HTR-8/SVneo (cell line): Measurements from ENCODE around the gene ABCF3.
A peak's percentile ranks its signal among the peaks of the same experiment; 100 is the strongest.

ENCODE experiments used
- DNase-seq: peaks from one replicate; pipeline ENCODE4 v3.0.0; 2011; ENCODE audit warnings: low spot score, mixed read lengths; ENCODE audit not compliant: insufficient read length
- FAIRE-seq: peaks from 2 replicates; lab custom pipeline; 2011; peaks lifted over from hg19 to GRCh38; lab: Jason Lieb, UNC

The ABCF3 gene

GRCh38 chr3:184183679-184184078 lies 2.3 kb upstream of the ABCF3 start:
- DNase-seq = no peak
- FAIRE-seq = no peak

GRCh38 chr3:184184546-184185230 lies 1.3 kb upstream of the ABCF3 start:
- DNase-seq (no peak), FAIRE-seq (no peak)

- FAIRE-seq = peak; percentile 91
- peak; percentile 97 for DNase-seq
Observed at GRCh38 chr3:184185461-184186183, 377 bp upstream of the ABCF3 start.

GRCh38 chr3:184186902-184187207 lies 856 bp downstream of the ABCF3 start:
- FAIRE-seq = no peak
- DNase-seq = no peak

GRCh38 chr3:184188080-184188479 lies 2.1 kb downstream of the ABCF3 start:
- FAIRE-seq (no peak), DNase-seq (no peak)

GRCh38 chr3:184189421-184189820 lies 3.4 kb downstream of the ABCF3 start:
- FAIRE-seq (no peak), DNase-seq (no peak)

- DNase-seq = no peak
Observed at GRCh38 chr3:184192889-184193288, 6.9 kb downstream of the ABCF3 start.

GRCh38 chr3:184193991-184194539 lies 8.1 kb downstream of the ABCF3 start:
- FAIRE-seq (no peak), DNase-seq (no peak)

More at GRCh38 chr3:184192889-184193288, 6.9 kb downstream of the ABCF3 start:
- FAIRE-seq = no peak

- DNase-seq = no peak
Observed at GRCh38 chr3:184196536-184196935, 10.5 kb downstream of the ABCF3 start.

GRCh38 chr3:184198509-184198908 lies 12.5 kb downstream of the ABCF3 start:
- FAIRE-seq = no peak
- no peak for DNase-seq

More at GRCh38 chr3:184196536-184196935, 10.5 kb downstream of the ABCF3 start:
- no peak for FAIRE-seq

GRCh38 chr3:184200825-184201224 lies 14.8 kb downstream of the ABCF3 start:
- no peak for FAIRE-seq

GRCh38 chr3:184203526-184203925 lies 17.5 kb downstream of the ABCF3 start:
- DNase-seq (no peak), FAIRE-seq (no peak)

More at GRCh38 chr3:184200825-184201224, 14.8 kb downstream of the ABCF3 start:
- DNase-seq = no peak

GRCh38 chr3:184209146-184209923 lies 23.3 kb downstream of the ABCF3 start:
- FAIRE-seq = no peak
- DNase-seq = no peak

- no peak for DNase-seq
Observed at GRCh38 chr3:184211297-184211696, 25.3 kb downstream of the ABCF3 start.

GRCh38 chr3:184211718-184212117 lies 25.7 kb downstream of the ABCF3 start:
- no peak for FAIRE-seq

More at GRCh38 chr3:184211297-184211696, 25.3 kb downstream of the ABCF3 start:
- FAIRE-seq = no peak

GRCh38 chr3:184218814-184219213 lies 32.8 kb downstream of the ABCF3 start:
- FAIRE-seq = no peak
- DNase-seq = no peak

More at GRCh38 chr3:184211718-184212117, 25.7 kb downstream of the ABCF3 start:
- no peak for DNase-seq

GRCh38 chr3:184222521-184222920 lies 36.5 kb downstream of the ABCF3 start:
- no peak for DNase-seq

GRCh38 chr3:184223946-184224345 lies 37.9 kb downstream of the ABCF3 start:
- no peak for DNase-seq
- no peak for FAIRE-seq

More at GRCh38 chr3:184222521-184222920, 36.5 kb downstream of the ABCF3 start:
- FAIRE-seq = no peak

- DNase-seq (peak; percentile 67), FAIRE-seq (peak; percentile 16)
Observed at GRCh38 chr3:184227481-184227935, 41.5 kb downstream of the ABCF3 start.

- DNase-seq (no peak), FAIRE-seq (no peak)
Observed at GRCh38 chr3:184228376-184229137, 42.6 kb downstream of the ABCF3 start.
